GM19467 (cell line): ENCODE results near the gene KCNJ12.
"Not testable (repeated sequence)": the region's sequence is repeated elsewhere in the genome, so short reads cannot be mapped to it uniquely, and the experiment has no call there.

Experiments used
- ATAC-seq: cut with Tn5 transposase; IDR thresholded peaks from one replicate; pipeline ENCODE4 v1.9.1; 2021; ENCODE audit warnings: mild to moderate bottlenecking, moderate library complexity; ENCODE audit not compliant: unreplicated experiment

The KCNJ12 gene

GRCh38 chr17:21348926-21349261 is 27.3 kb upstream of the KCNJ12 start:
- not testable (repeated sequence) for ATAC-seq

- ATAC-seq, result not testable (repeated sequence)
Observed at GRCh38 chr17:21349358-21350050, 26.7 kb upstream of the KCNJ12 start.

GRCh38 chr17:21350495-21350894 is 25.7 kb upstream of the KCNJ12 start:
- ATAC-seq, result not testable (repeated sequence)

- no peak for ATAC-seq
Observed at GRCh38 chr17:21351366-21352065, 24.6 kb upstream of the KCNJ12 start.

- ATAC-seq, result no peak
Observed at GRCh38 chr17:21352221-21352980, 23.8 kb upstream of the KCNJ12 start.

- ATAC-seq, result no peak
Observed at GRCh38 chr17:21352981-21353265, 23.2 kb upstream of the KCNJ12 start.

- ATAC-seq, result no peak
Observed at GRCh38 chr17:21353326-21354010, 22.7 kb upstream of the KCNJ12 start.

GRCh38 chr17:21354796-21355385 is 21.3 kb upstream of the KCNJ12 start:
- ATAC-seq, result no peak

GRCh38 chr17:21355586-21355985 is 20.6 kb upstream of the KCNJ12 start:
- ATAC-seq, result no peak

- no peak for ATAC-seq
Observed at GRCh38 chr17:21356537-21357127, 19.5 kb upstream of the KCNJ12 start.

- no peak for ATAC-seq
Observed at GRCh38 chr17:21357281-21357680, 18.9 kb upstream of the KCNJ12 start.

GRCh38 chr17:21357696-21358656 is 18.2 kb upstream of the KCNJ12 start:
- no peak for ATAC-seq

GRCh38 chr17:21358682-21359482 is 17.3 kb upstream of the KCNJ12 start:
- ATAC-seq, result no peak

- no peak for ATAC-seq
Observed at GRCh38 chr17:21359483-21359840, 16.7 kb upstream of the KCNJ12 start.

- ATAC-seq, result no peak
Observed at GRCh38 chr17:21360048-21360447, 16.1 kb upstream of the KCNJ12 start.

GRCh38 chr17:21361020-21361809 is 14.9 kb upstream of the KCNJ12 start:
- no peak for ATAC-seq

- no peak for ATAC-seq
Observed at GRCh38 chr17:21362331-21362931, 13.7 kb upstream of the KCNJ12 start.
